ENCODE measurements around the gene GNPTAB.

- TF ChIP-seq EZH2 (IDR thresholded peaks at IDR 0.05; ENCODE audit: low read length, unreplicated experiment) (no peak), CTCF (conservative IDR thresholded peaks at IDR 0.05; ENCODE audit: low read depth, low read length) (no peak), EZH2phosphoT487 (IDR thresholded peaks at IDR 0.05; ENCODE audit: borderline replicate concordance, low read length) (no peak)
Measured at GRCh38 chr12:101768781-101769180, 62.0 kb downstream of the GNPTAB start.

Data from PC-3 (cell line).